Sigmoid colon (tissue), 7 donors: ENCODE measurements around the gene KYAT1. TPM values are rescaled to one million over a fixed set of nuclear protein-coding genes. Genes with fewer than 3 reads are reported as not detected.
A peak's percentile ranks its signal among the peaks of the same experiment; 100 is the strongest.

Experiments used
- DNase-seq: peaks from one replicate; pipeline ENCODE4 v3.0.0-alpha.2; 2019
- H3K27ac ChIP-seq, 4 donors: fragments of 200-600 bp; sonication (generic); one replicate each; pipeline ENCODE4 v1.5.1; 2016 to 2019; ENCODE audit warnings: mild to moderate bottlenecking in 1 of 4
- H3K27me3 ChIP-seq, 3 donors: fragments of 200-600 bp; sonication (generic); one replicate each; pipeline ENCODE4 v1.5.1; 2019; ENCODE audit warnings: mild to moderate bottlenecking in 1 of 3
- H3K36me3 ChIP-seq, 4 donors: fragments of 200-600 bp; sonication (generic); one replicate each; pipeline ENCODE4 v1.5.1; 2016 to 2019
- H3K4me1 ChIP-seq, 4 donors: fragments of 200-600 bp; sonication (generic); one replicate each; pipeline ENCODE4 v1.5.1; 2017 to 2019
- H3K4me3 ChIP-seq, 4 donors: fragments of 200-600 bp; sonication (generic); one replicate each; pipeline ENCODE4 v1.5.1; 2017 to 2019; ENCODE audit warnings: mild to moderate bottlenecking in 2 of 4, moderate library complexity in 1 of 4
- H3K9me3 ChIP-seq, 4 donors: fragments of 200-600 bp in 3 of 4; sonication (generic) in 3 of 4; one replicate each; pipeline versions ENCODE4 v1.5.1 to v1.6.1; 2013 to 2019
- EP300 ChIP-seq, 4 donors: sonication (generic); formaldehyde crosslinking; IDR thresholded peaks; one replicate each; pipeline ENCODE4 v1.6.1; 2017; ENCODE audit warnings: antibody characterized with exemption in 4 of 4
- POLR2A ChIP-seq, 2 donors: fragments of 450-650 bp; IDR thresholded peaks; one replicate each; pipeline ENCODE4 v1.6.1; 2016; ENCODE audit warnings: antibody characterized with exemption in 2 of 2, mild to moderate bottlenecking in 2 of 2, moderate library complexity in 2 of 2
- POLR2AphosphoS5 ChIP-seq, 4 donors: sonication (generic); formaldehyde crosslinking; IDR thresholded peaks; one replicate each; pipeline ENCODE4 v1.6.1; 2017; ENCODE audit warnings: antibody characterized with exemption in 4 of 4
- WGBS, 2 donors: extraction: QIAGEN DNeasy Blood & Tissue Kit; methylation state at CpG; one replicate each; pipeline ENCODE4 v1.1.7; 2013; 5-methylcytosine and 5-hydroxymethylcytosine counted together
- intact Hi-C: fragments of 100-400 bp; cut with DNase I; formaldehyde crosslinking; loops from one replicate; pipeline ENCODE4 v1.15.1; 2023
- polyA plus RNA-seq, 3 donors: library from polyadenylated mRNA; stranded (reverse); fragments of 200-250 nt; gene quantifications; one replicate each; pipeline ENCODE4 v1.2.3, GENCODE V29; 2013
- total RNA-seq, 4 donors: library from RNA; depleted of rRNA; stranded (reverse); fragments of >200 nt; gene quantifications; one replicate each; pipeline ENCODE4 v1.1.0, GENCODE V29; 2016
- TF ChIP-seq, protein P1 (sequence below), 4 experiments: fragments of 450-650 bp in 3 of 4; fragments of 200-600 bp in 1 of 4; IDR thresholded peaks; one replicate each; pipeline ENCODE4 v1.5.1; 2016 to 2019; ENCODE audit warnings: antibody characterized with exemption in 4 of 4, mild to moderate bottlenecking in 3 of 4, moderate library complexity in 2 of 4
- donor health status: healthy with polysubstance abuse.
- donor health status: Bipolar disorder and iron deficiency.
- donor health status: healthy.

Gene KYAT1
- total and polyA plus RNA-seq, 7 donors, result 0.60 to 8.0 (median 4.5) TPM

GRCh38 chr9:128787659-128788058 lies 94.1 kb downstream of the KYAT1 start:
- H3K9me3 ChIP-seq, result no peaks in the 10 kb centered on the region
- H3K4me1 ChIP-seq, result peaks cover 0 to 27% (median 19%) of the 10 kb centered on the region in 4 donors
- H3K27me3 ChIP-seq, result no peaks in the 10 kb centered on the region
- intact Hi-C loops, result loop anchor here (1.0 to 5.0 kb wide), 2 partner anchors 16 to 85 kb away; partner anchors contain the start of genes PKN3 and ZER1
- DNase-seq, result no peak
- H3K36me3 ChIP-seq, result peaks cover 14 to 36% (median 20%) of the 10 kb centered on the region in 4 donors
- peak overlapping the region; percentile 80 to 98 (median 92) for H3K4me3 ChIP-seq
- WGBS, 2 donors, result 2 to 3% methylated on average over 7 of the region's 7 CpGs
- TF ChIP-seq POLR2AphosphoS5 (IDR thresholded peaks at IDR 0.05) (no peak), EP300 (IDR thresholded peaks at IDR 0.05) (no peak), POLR2A (IDR thresholded peaks at IDR 0.05) (no peak)
- TF ChIP-seq, protein P1, sequence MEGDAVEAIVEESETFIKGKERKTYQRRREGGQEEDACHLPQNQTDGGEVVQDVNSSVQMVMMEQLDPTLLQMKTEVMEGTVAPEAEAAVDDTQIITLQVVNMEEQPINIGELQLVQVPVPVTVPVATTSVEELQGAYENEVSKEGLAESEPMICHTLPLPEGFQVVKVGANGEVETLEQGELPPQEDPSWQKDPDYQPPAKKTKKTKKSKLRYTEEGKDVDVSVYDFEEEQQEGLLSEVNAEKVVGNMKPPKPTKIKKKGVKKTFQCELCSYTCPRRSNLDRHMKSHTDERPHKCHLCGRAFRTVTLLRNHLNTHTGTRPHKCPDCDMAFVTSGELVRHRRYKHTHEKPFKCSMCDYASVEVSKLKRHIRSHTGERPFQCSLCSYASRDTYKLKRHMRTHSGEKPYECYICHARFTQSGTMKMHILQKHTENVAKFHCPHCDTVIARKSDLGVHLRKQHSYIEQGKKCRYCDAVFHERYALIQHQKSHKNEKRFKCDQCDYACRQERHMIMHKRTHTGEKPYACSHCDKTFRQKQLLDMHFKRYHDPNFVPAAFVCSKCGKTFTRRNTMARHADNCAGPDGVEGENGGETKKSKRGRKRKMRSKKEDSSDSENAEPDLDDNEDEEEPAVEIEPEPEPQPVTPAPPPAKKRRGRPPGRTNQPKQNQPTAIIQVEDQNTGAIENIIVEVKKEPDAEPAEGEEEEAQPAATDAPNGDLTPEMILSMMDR (IDR thresholded peaks at IDR 0.05), result no peak
- peak overlapping the region; percentile 79 to 86 (median 85) for H3K27ac ChIP-seq

GRCh38 chr9:128786681-128787601 lies 94.8 kb downstream of the KYAT1 start, which contains the start of gene TBC1D13:
TSS of gene TBC1D13 (plus strand) at chr9:128787253. CDS start at chr9:128787354, 101 bp downstream.
- Histone ChIP-seq H3K27ac (peak within 1 kb of the TSS; percentile 79 to 86 (median 85)), H3K27me3 (no peaks in the 10 kb centered on the region), H3K4me1 (peaks cover 0 to 27% (median 19%) of the 10 kb centered on the region in 4 donors), H3K9me3 (peaks cover 0 to under 1% (median 0%) of the 10 kb centered on the region in 4 donors), H3K4me3 (peak within 1 kb of the TSS; percentile 80 to 98 (median 92)), H3K36me3 (peaks cover 8 to 29% (median 14%) of the 10 kb centered on the region in 4 donors)
- TF ChIP-seq POLR2A (IDR thresholded peaks at IDR 0.05) (peak; percentile 18 to 31), POLR2AphosphoS5 (IDR thresholded peaks at IDR 0.05) (peak; percentile 39 to 78 (median 74)), EP300 (IDR thresholded peaks at IDR 0.05) (peak in 2 of 4 donors; percentile 12 to 33)
- TF ChIP-seq, protein P1 (IDR thresholded peaks at IDR 0.05), result no peak
- WGBS, 2 donors, result 7 to 8% methylated on average over 64 of the region's 64 CpGs
- DNase-seq, result peak; percentile 95
- intact Hi-C loops, result loop anchor here (1.0 to 5.0 kb wide), 2 partner anchors 16 to 85 kb away; partner anchors contain the start of genes PKN3 and ZER1

GRCh38 chr9:128785427-128785826 lies 96.3 kb downstream of the KYAT1 start:
- Histone ChIP-seq H3K4me1 (peaks cover 0 to 27% (median 19%) of the 10 kb centered on the region in 4 donors), H3K4me3 (no peak overlapping the region), H3K36me3 (peaks cover 0 to 14% (median under 1%) of the 10 kb centered on the region in 4 donors), H3K9me3 (peaks cover 0 to 6% (median 0%) of the 10 kb centered on the region in 4 donors), H3K27ac (no peak overlapping the region), H3K27me3 (no peaks in the 10 kb centered on the region)
- no peak for DNase-seq
- TF ChIP-seq EP300 (IDR thresholded peaks at IDR 0.05) (no peak), POLR2AphosphoS5 (IDR thresholded peaks at IDR 0.05) (no peak), POLR2A (IDR thresholded peaks at IDR 0.05) (no peak)
- TF ChIP-seq, protein P1 (IDR thresholded peaks at IDR 0.05), result no peak
- intact Hi-C loops, result loop anchor here (5.0 kb wide), 1 partner anchor 83 kb away; the partner anchor contains the start of gene PKN3
- 93 to 95% methylated on average over 6 of the region's 6 CpGs for WGBS, 2 donors

Other genes with a start within 250 kb of the KYAT1 start
- 10 to 100 TPM; 21.6 to 33.0 (median 27.0) TPM for gene DYNC2I2, start 225.1 kb downstream of the KYAT1 start, total RNA-seq
- gene DYNC2I2, start 225.1 kb downstream of the KYAT1 start, polyA plus RNA-seq, result 10 to 100 TPM; 39.6 to 87.4 (median 43.9) TPM
- 100 to 1,000 TPM; 182 to 195 (median 187) TPM for gene SET, start 192.7 kb downstream of the KYAT1 start, total RNA-seq
- gene SET, start 192.7 kb downstream of the KYAT1 start, polyA plus RNA-seq, result 100 to 1,000 TPM in 2 of 3 donors, 10 to 100 TPM in 1; 77.2 to 172 (median 114) TPM
- 1 to 10 TPM; 1.6 to 5.5 (median 3.1) TPM for gene PKN3, start 179.4 kb downstream of the KYAT1 start, total RNA-seq
- 1 to 10 TPM; 1.6 to 7.2 (median 1.8) TPM for gene PKN3, start 179.4 kb downstream of the KYAT1 start, polyA plus RNA-seq
- gene ZDHHC12, start 157.8 kb downstream of the KYAT1 start, total RNA-seq, result 10 to 100 TPM; 13.3 to 46.2 (median 15.3) TPM
- gene ZDHHC12, start 157.8 kb downstream of the KYAT1 start, polyA plus RNA-seq, result 100 to 1,000 TPM in 1 of 3 donors, 10 to 100 TPM in 2; 72.6 to 123 (median 73.9) TPM
- gene ZER1, start 110.0 kb downstream of the KYAT1 start, total RNA-seq, result 10 to 100 TPM; 41.6 to 65.4 (median 51.9) TPM
- 10 to 100 TPM; 30.0 to 37.9 (median 34.8) TPM for gene ZER1, start 110.0 kb downstream of the KYAT1 start, polyA plus RNA-seq
- 10 to 100 TPM; 13.0 to 25.8 (median 17.8) TPM for gene TBC1D13, start 94.7 kb downstream of the KYAT1 start, total RNA-seq
- gene TBC1D13, start 94.7 kb downstream of the KYAT1 start, polyA plus RNA-seq, result 10 to 100 TPM in 2 of 3 donors, 1 to 10 TPM in 1; 9.0 to 18.0 (median 10.4) TPM
- 10 to 100 TPM in 2 of 4 donors, 1 to 10 TPM in 2; 5.9 to 15.7 (median 9.0) TPM for gene ENDOG, start 63.5 kb downstream of the KYAT1 start, total RNA-seq
- gene ENDOG, start 63.5 kb downstream of the KYAT1 start, polyA plus RNA-seq, result 10 to 100 TPM; 30.6 to 49.0 (median 37.9) TPM
- gene SPOUT1, start 52.2 kb downstream of the KYAT1 start, total RNA-seq, result 10 to 100 TPM; 12.1 to 31.6 (median 25.9) TPM
- 10 to 100 TPM in 1 of 3 donors, 1 to 10 TPM in 2; 4.8 to 28.1 (median 5.8) TPM for gene SPOUT1, start 52.2 kb downstream of the KYAT1 start, polyA plus RNA-seq
- 10 to 100 TPM; 26.0 to 59.5 (median 37.4) TPM for gene LRRC8A, start 183 bp upstream of the KYAT1 start, total RNA-seq
- gene LRRC8A, start 183 bp upstream of the KYAT1 start, polyA plus RNA-seq, result 10 to 100 TPM in 1 of 3 donors, 1 to 10 TPM in 2; 4.8 to 25.2 (median 8.8) TPM
- 10 to 100 TPM; 15.5 to 30.5 (median 20.1) TPM for gene PHYHD1, start 39.0 kb upstream of the KYAT1 start, total RNA-seq
- gene PHYHD1, start 39.0 kb upstream of the KYAT1 start, polyA plus RNA-seq, result 10 to 100 TPM in 1 of 3 donors, 1 to 10 TPM in 2; 1.6 to 13.2 (median 8.1) TPM
- 10 to 100 TPM in 1 of 4 donors, 1 to 10 TPM in 3; 6.2 to 11.4 (median 9.3) TPM for gene DOLK, start 65.7 kb upstream of the KYAT1 start, total RNA-seq
- 10 to 100 TPM in 1 of 3 donors, 1 to 10 TPM in 2; 2.4 to 11.1 (median 3.5) TPM for gene DOLK, start 65.7 kb upstream of the KYAT1 start, polyA plus RNA-seq
- 10 to 100 TPM; 16.6 to 28.8 (median 24.6) TPM for gene NUP188, start 65.7 kb upstream of the KYAT1 start, total RNA-seq
- gene NUP188, start 65.7 kb upstream of the KYAT1 start, polyA plus RNA-seq, result 10 to 100 TPM in 1 of 3 donors, 1 to 10 TPM in 2; 3.7 to 21.3 (median 5.4) TPM
- gene SH3GLB2, start 146.4 kb upstream of the KYAT1 start, total RNA-seq, result 10 to 100 TPM; 66.7 to 78.3 (median 72.9) TPM
- gene SH3GLB2, start 146.4 kb upstream of the KYAT1 start, polyA plus RNA-seq, result 100 to 1,000 TPM in 1 of 3 donors, 10 to 100 TPM in 2; 49.7 to 143 (median 62.5) TPM
- 10 to 100 TPM; 18.1 to 30.5 (median 25.1) TPM for gene MIGA2, start 154.7 kb upstream of the KYAT1 start, total RNA-seq
- 10 to 100 TPM in 1 of 3 donors, 1 to 10 TPM in 2; 8.4 to 44.3 (median 9.9) TPM for gene MIGA2, start 154.7 kb upstream of the KYAT1 start, polyA plus RNA-seq
- gene DOLPP1, start 199.2 kb upstream of the KYAT1 start, total RNA-seq, result 1 to 10 TPM; 2.3 to 4.3 (median 3.4) TPM
- gene DOLPP1, start 199.2 kb upstream of the KYAT1 start, polyA plus RNA-seq, result 10 to 100 TPM in 1 of 3 donors, 1 to 10 TPM in 2; 9.0 to 39.4 (median 9.7) TPM
- 10 to 100 TPM; 49.6 to 58.8 (median 52.7) TPM for gene CRAT, start 228.8 kb upstream of the KYAT1 start, total RNA-seq
- gene CRAT, start 228.8 kb upstream of the KYAT1 start, polyA plus RNA-seq, result 10 to 100 TPM; 49.8 to 66.8 (median 58.3) TPM
- gene PTPA, start 229.5 kb upstream of the KYAT1 start, total RNA-seq, result 10 to 100 TPM; 50.2 to 79.5 (median 77.4) TPM
- gene PTPA, start 229.5 kb upstream of the KYAT1 start, polyA plus RNA-seq, result 100 to 1,000 TPM in 1 of 3 donors, 10 to 100 TPM in 2; 67.3 to 141 (median 88.3) TPM